Tibial artery (tissue), 4 donors: Measurements from ENCODE around the gene RAPGEF4.
A peak's percentile ranks its signal among the peaks of the same experiment; 100 is the strongest.

ENCODE experiments used
- DNase-seq, 2 donors: peaks; one replicate each; pipeline ENCODE4 v3.0.0-alpha.2; 2019
- H3K27ac ChIP-seq, 2 donors: fragments of 200-600 bp; sonication (generic) in 1 of 2; 1 replicate in 1 of 2; 2 replicates in 1 of 2; pipeline ENCODE4 v1.5.1; 2018 to 2019; ENCODE audit warnings: mild to moderate bottlenecking in 1 of 2
- H3K27me3 ChIP-seq, 2 donors: fragments of 200-600 bp; sonication (generic) in 1 of 2; one replicate each; pipeline versions ENCODE4 v1.5.1 to v1.6.0; 2016 to 2019
- H3K36me3 ChIP-seq, 3 donors: fragments of 200-600 bp; sonication (generic) in 2 of 3; one replicate each; pipeline ENCODE4 v1.5.1; 2016 to 2019; ENCODE audit warnings: mild to moderate bottlenecking in 2 of 3
- H3K4me1 ChIP-seq, 4 donors: fragments of 200-600 bp; sonication (generic) in 2 of 4; 1 replicate in 3 of 4; 2 replicates in 1 of 4; pipeline ENCODE4 v1.5.1; 2016 to 2019
- H3K4me3 ChIP-seq, 2 donors: fragments of 200-600 bp; sonication (generic) in 1 of 2; 1 replicate in 1 of 2; 2 replicates in 1 of 2; pipeline ENCODE4 v1.5.1; 2018 to 2019; ENCODE audit warnings: mild to moderate bottlenecking in 2 of 2
- H3K9me3 ChIP-seq, 3 donors: fragments of 200-600 bp; sonication (generic) in 1 of 3; one replicate each; pipeline ENCODE4 v1.5.1; 2016 to 2019
- intact Hi-C: fragments of 100-400 bp; cut with DNase I; formaldehyde crosslinking; loops from one replicate; pipeline ENCODE4 v1.15.0; 2023; ENCODE audit warnings: low total_unique reads
- TF ChIP-seq, protein P1 (sequence below), 2 experiments: fragments of 200-600 bp in 1 of 2; fragments of 450-650 bp in 1 of 2; IDR thresholded peaks; one replicate each; pipeline ENCODE4 v1.5.1; 2017 to 2019; ENCODE audit warnings: antibody characterized with exemption in 2 of 2, mild to moderate bottlenecking in 1 of 2, moderate library complexity in 1 of 2

The RAPGEF4 gene

DNA sequence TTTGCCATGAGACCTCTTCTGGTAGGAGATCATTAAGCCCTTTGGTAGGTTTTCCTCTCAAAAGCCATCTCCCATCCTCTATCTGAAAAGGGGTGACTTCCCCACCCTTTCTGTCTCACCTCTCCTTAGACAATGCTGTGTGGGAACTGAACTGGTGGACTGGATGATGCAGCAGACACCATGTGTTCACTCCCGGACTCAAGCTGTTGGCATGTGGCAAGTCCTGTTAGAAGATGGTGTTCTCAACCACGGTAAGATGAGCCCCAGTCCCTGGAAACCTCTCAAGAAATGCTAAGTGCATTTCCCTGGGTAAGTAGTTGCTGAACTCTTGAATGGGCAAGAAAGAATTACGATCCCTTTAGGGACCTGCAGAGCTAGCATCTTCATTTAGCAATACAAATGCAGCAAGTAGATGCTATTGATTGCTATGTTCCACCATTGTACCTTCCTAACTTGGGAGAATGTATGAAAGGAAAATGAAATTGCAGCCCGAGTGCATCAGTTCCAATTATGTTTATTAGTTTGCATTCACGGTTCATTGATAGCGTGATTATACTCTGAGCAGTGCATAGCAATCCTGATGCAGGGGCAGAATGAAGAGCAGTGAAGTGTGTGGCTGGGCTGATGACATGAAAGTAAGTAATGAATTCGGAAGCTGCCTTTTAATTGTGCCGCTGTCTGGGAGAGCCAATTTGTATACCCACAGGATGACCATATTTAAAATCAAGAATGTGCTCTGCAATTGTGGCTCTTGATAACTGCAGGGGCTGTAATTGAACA lies 230.0 kb downstream of the RAPGEF4 start:
- intact Hi-C loops = no loop called here
- H3K4me3 ChIP-seq = no peak overlapping the region
- TF ChIP-seq, protein P1, sequence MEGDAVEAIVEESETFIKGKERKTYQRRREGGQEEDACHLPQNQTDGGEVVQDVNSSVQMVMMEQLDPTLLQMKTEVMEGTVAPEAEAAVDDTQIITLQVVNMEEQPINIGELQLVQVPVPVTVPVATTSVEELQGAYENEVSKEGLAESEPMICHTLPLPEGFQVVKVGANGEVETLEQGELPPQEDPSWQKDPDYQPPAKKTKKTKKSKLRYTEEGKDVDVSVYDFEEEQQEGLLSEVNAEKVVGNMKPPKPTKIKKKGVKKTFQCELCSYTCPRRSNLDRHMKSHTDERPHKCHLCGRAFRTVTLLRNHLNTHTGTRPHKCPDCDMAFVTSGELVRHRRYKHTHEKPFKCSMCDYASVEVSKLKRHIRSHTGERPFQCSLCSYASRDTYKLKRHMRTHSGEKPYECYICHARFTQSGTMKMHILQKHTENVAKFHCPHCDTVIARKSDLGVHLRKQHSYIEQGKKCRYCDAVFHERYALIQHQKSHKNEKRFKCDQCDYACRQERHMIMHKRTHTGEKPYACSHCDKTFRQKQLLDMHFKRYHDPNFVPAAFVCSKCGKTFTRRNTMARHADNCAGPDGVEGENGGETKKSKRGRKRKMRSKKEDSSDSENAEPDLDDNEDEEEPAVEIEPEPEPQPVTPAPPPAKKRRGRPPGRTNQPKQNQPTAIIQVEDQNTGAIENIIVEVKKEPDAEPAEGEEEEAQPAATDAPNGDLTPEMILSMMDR (IDR thresholded peaks at IDR 0.05) = no peak
- no peaks in the 10 kb centered on the region for H3K9me3 ChIP-seq
- H3K27ac ChIP-seq = no peak overlapping the region
- no peak for DNase-seq
- H3K36me3 ChIP-seq = no peaks in the 10 kb centered on the region
- peaks cover 0 to 23% (median 17%) of the 10 kb centered on the region in 4 donors for H3K4me1 ChIP-seq
- H3K27me3 ChIP-seq = no peaks in the 10 kb centered on the region

DNA sequence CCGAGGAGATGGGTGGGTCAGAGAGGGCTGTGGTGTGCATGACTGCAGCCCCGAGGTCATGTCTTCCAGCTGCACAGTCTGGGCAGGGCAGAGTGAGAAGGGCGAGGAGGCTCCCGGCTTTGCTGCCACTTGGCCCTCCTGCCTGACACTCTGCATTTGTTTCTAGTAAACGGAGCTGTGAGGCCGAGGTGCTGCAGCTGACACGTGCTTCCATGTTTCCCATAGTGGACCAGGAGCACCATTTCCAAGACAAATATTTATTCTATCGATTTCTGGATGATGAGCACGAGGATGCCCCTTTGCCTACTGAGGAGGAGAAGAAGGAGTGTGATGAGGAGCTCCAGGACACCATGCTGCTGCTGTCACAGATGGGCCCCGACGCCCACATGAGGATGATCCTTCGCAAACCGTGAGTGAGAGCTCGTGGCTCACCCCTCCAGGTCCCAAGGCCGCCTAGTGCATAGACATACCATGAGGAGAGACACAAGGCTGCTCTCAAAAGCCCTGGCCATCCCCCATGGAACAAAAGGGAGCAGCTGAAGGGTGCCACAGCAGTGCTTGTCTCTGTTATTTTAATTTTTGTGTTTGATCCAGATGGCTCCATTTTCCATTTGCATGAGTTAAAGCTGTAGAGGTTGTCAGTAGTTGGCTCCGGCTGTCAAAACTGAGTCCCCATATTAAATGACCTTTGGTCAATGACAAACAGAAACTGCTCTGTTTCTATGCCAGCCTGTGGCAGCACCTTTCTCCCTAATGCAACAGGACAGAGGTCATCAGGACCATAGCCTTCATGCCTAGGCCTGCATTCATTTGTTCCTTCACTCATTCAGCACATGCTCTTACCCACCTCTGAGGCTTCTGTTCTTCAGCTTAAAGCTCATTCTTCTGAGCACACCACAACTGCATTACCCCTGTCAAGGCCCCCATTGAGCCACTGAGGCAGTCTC lies 231.7 kb downstream of the RAPGEF4 start:
- Histone ChIP-seq H3K4me3 (no peak overlapping the region), H3K36me3 (no peaks in the 10 kb centered on the region), H3K27me3 (no peaks in the 10 kb centered on the region), H3K27ac (no peak overlapping the region), H3K4me1 (peaks cover 0 to 23% (median 17%) of the 10 kb centered on the region in 4 donors), H3K9me3 (no peaks in the 10 kb centered on the region)
- TF ChIP-seq, protein P1 (IDR thresholded peaks at IDR 0.05) = no peak
- intact Hi-C loops = no loop called here
- no peak for DNase-seq

DNA sequence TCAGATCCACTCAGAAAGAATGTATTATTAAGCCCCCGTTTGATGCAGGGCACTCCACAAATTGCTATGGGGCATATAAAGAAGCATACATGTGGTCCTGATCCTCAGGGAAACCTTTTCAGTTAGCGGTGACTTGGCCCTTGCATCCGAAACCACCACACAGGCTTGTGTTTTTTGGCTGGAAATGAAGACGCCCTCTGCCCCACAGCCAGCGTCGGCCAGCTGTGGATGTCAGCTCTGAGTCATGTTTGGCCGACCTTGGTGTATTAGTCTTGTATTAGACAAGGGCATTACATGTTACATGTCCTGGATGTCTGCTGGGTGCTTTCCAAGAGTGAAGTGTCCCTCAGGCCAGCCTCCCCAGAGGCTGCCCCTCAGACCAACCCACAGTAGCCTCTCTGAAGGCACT lies 232.4 kb downstream of the RAPGEF4 start:
- Histone ChIP-seq H3K9me3 (no peaks in the 10 kb centered on the region), H3K4me1 (peaks cover 0 to 23% (median 17%) of the 10 kb centered on the region in 4 donors), H3K27ac (no peak overlapping the region), H3K36me3 (no peaks in the 10 kb centered on the region), H3K4me3 (no peak overlapping the region), H3K27me3 (no peaks in the 10 kb centered on the region)
- intact Hi-C loops = no loop called here
- peak; percentile 53 to 84 for DNase-seq
- TF ChIP-seq, protein P1 (IDR thresholded peaks at IDR 0.05) = no peak

DNA sequence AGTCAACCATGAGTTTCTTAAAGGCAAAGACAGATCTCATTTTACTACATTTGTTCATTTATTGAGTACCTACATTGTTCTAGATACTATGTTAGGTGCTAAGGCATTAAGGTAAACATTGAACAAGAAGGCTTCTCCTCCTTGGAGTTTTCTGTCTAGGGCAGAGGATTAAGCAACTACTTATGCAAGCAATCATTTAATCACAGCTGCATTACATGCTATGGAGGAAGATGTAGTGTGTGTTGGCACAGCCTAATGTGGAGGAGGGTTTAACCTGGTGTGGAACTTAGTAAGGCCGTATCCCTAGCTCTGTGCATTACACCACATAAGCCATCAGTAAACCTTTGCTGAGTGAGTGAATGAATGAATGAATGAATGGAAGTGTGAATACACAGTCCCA lies 233.5 kb downstream of the RAPGEF4 start:
- Histone ChIP-seq H3K9me3 (no peaks in the 10 kb centered on the region), H3K4me1 (peaks cover 0 to 23% (median 17%) of the 10 kb centered on the region in 4 donors), H3K36me3 (no peaks in the 10 kb centered on the region), H3K27me3 (no peaks in the 10 kb centered on the region), H3K4me3 (no peak overlapping the region), H3K27ac (no peak overlapping the region)
- TF ChIP-seq, protein P1 (IDR thresholded peaks at IDR 0.05) = no peak
- intact Hi-C loops = no loop called here
- DNase-seq = no peak

DNA sequence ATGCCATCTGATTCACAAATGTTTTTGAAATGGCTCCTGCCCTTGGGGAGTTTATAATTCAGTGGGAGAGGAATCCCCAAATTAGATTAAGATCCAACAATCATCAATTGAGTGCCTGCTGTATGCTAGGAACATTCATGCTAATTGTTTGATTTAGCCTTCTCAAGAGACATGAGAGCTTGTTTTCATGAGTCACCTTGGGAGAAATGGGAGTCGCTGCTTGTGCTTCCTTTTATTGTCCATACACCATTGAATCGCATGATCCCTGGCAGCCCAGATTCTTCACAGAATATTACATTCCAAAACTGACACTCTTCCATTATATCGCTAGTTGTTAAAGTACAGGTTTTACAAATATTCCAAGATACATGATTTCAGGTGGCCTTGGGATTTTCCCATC lies 234.0 kb downstream of the RAPGEF4 start:
- intact Hi-C loops = no loop called here
- no peak for DNase-seq
- H3K9me3 ChIP-seq = no peaks in the 10 kb centered on the region
- H3K4me1 ChIP-seq = peaks cover 0 to 23% (median 17%) of the 10 kb centered on the region in 4 donors
- no peak overlapping the region for H3K4me3 ChIP-seq
- H3K27ac ChIP-seq = no peak overlapping the region
- H3K36me3 ChIP-seq = no peaks in the 10 kb centered on the region
- no peaks in the 10 kb centered on the region for H3K27me3 ChIP-seq
- TF ChIP-seq, protein P1 (IDR thresholded peaks at IDR 0.05) = no peak
